ENCODE results near the gene SHISAL2B.
"Not testable (repeated sequence)": the region's sequence is repeated elsewhere in the genome, so short reads cannot be mapped to it uniquely, and the experiment has no call there.

The SHISAL2B gene

DNA sequence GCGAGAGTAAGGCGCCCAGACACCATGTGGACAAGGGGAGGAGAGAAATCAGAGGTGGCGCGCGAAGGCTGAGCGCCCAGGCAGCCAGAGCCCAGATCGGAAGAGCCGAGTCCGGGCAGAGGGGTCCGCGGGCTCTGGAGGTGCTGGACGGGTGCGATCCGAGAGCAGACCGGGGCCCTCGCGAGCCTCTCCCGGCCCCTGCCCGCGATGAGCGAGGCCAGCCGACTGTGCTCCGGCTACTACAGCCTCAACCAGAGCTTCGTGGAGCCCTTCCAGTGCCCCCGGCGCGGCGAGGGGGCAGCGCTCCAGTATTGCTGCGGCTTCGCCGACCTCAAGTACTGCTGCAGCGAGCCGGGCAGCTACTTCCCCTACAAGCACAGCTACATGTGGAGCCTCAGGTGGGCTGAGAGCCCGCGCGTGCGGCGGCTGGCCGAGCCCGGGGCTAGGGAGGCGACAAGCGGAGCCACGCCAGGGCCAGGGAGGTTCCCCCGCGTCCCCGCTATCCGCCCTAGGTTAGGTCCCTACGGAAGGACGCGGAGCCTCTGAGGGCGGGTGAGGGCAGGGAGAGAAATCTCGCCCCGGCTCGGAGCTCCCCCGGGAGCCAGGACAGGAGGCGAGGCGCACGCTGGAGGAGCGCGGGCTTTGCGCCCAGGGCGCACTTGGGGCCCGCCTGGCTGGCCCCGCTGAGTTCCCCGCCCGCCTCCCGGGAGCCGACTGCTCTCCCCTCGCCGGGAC is at the start of gene SHISAL2B:
TSS of gene SHISAL2B (plus strand) at position 87 of the 735 bp plus-strand sequence. CDS start at position 208, 121 bp downstream.
- DNase-seq = no peak

DNA sequence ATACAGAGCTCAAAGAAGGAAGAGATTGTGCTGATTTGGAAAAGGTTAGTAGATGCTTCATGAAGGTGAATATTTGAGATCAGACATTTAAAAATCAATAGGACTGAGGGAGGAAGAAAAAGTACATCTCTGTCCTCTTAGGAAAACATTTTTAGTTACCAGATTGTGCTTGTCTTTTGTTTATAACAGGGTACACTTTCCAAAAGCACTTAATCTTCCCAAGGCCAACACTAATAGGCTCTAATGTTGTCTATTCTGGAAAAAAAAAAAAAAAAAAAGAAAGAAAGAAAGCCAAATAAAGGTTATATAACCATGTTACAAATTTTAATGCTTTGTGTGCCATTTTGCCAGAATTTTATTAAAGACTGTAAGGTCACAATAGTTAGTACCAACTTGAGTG is 45.5 kb upstream of the SHISAL2B start:
- DNase-seq = no peak

DNA sequence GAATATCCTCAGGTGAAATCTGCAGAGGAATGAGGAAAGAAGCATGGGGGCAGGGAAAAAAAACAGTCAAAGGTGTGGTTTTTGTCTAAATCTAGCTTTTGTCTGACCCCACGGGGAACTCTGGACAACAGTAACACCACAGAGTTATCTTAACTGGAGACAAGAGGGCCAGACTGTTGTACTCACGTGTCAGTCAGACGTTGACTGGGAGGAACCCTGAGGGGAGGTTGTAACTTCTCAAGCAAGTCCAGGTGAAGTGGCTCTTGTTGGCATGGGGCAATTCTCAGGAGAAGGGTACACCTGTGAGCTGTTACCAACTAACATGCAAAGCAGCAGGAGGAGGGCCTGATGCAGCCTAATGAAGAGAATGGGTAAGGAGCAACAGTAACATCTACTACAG is 44.1 kb upstream of the SHISAL2B start:
- DNase-seq = no peak

- DNase-seq = no peak
Measured at GRCh38 chr5:64649512-64649911, 40.8 kb upstream of the SHISAL2B start.

GRCh38 chr5:64653766-64654560 is 36.3 kb upstream of the SHISAL2B start:
- no peak for DNase-seq

DNA sequence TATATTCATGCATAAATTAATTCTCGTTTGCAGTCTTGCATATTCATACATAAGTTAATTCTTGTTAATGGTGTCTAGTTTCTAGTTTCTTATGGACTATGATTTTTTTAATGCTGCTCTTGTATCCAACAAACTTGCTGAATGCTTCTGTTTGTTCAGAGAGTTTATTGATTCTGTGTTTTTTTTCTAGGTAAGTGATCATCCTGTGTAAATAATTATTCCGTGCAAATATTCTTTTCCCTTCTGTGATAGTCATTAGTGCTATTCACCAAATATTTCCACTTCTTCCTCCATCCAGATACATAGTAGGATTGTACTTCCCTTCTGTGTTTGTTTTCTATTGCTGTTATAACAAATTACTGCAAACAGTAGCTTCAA is 35.8 kb upstream of the SHISAL2B start:
- DNase-seq = no peak

DNA sequence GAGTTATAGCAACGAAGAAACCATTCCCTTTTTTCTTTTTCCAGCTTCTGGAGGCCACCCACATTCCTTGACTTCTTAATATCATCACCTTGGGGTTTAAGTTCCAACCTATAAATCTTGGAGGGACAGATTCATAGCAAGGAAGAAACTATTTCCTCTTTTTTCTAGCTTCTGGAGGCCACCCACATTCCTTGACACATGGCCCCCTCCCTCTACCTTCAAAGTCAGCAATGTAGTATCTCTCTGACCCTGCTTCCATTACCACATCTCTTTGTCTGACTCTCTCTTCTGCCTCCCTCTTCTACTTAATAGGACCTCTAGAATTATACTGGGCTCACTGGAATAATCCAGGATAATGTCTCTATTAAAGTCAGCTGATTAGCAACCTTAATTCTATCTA is 34.7 kb upstream of the SHISAL2B start:
- no peak for DNase-seq

DNA sequence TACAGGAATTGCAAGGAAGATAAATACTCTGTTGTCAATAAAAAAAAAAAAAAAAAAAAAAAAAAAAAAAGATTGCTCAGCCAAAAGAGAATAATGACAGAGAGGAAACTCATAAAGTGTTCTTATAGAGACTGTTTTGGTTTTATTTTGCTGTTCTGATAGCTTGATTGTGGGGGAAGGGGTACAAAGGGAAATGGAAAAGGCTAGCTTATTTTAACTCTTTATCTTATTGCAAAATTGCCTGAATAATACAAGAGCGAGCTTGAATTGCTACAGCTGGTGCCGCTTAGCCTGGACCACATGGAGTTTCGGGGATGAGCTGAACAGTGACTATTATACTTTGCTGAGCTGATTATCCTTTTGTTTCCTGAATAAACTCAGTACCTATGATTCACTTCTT is 31.0 kb upstream of the SHISAL2B start:
- DNase-seq = no peak

- DNase-seq = not testable (repeated sequence)
Measured at GRCh38 chr5:64663181-64663580, 27.1 kb upstream of the SHISAL2B start.

- DNase-seq = no peak
Measured at GRCh38 chr5:64665243-64665642, 25.1 kb upstream of the SHISAL2B start.

GRCh38 chr5:64666078-64666477 is 24.2 kb upstream of the SHISAL2B start:
- DNase-seq = no peak

DNA sequence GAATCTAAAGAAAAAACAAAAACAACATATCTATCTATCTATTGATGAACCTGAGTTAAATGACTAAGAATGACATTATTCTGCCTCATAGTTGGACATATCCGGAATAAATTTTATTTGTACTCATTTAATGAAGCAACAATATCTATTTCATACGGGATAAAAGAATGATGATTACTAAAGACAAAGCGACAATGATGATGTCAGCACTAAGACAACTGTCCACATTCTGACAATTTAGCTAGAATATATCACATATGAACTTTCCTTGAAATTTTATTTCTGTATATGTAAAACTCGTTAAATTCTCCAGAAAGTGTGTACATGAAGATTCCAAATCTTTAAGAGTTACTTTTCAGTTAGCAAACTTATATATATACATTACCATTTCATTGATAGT is 23.2 kb upstream of the SHISAL2B start:
- no peak for DNase-seq

- no peak for DNase-seq
Measured at GRCh38 chr5:64670277-64670676, 20.0 kb upstream of the SHISAL2B start.

GRCh38 chr5:64671678-64672077 is 18.6 kb upstream of the SHISAL2B start:
- no peak for DNase-seq

DNA sequence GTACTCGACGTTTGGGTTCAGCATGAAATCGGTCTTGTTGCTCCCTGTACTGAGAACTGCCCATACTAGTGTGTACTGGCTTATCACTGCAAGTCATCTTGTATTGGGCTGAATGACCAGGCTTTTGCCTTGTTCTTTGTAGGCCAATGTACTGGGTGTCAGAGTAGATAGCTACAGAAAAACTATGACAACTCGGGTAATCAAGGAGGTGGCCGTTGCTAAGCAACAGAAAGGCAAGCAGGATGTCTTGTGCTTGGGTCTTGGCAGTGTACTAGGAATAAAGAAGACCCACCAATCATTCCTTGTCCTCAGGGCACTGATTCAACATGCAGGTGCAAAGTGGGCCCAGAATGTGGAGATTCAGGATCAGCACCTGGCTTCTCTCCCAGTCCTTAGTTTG is 11.9 kb upstream of the SHISAL2B start:
- DNase-seq = no peak

DNA sequence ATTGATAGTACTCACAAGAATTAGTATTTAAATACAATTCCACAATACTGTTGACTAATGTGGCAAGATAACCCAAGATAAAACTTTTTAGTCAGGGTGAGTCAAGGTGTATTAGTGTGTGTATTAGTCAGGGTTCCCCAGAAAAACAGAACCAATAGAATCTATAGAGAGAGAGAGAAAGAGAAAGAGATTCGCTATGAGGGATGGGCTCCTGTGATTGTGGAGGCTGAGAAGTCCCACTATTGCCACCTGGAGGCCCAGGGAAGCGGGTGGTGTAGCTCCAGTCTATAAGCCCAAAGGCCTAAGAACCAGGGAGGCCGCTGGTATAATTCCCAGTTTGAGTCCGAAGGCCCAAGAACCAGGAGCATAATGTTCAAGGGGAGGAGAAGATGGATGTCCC is 10.0 kb upstream of the SHISAL2B start:
- no peak for DNase-seq

DNA sequence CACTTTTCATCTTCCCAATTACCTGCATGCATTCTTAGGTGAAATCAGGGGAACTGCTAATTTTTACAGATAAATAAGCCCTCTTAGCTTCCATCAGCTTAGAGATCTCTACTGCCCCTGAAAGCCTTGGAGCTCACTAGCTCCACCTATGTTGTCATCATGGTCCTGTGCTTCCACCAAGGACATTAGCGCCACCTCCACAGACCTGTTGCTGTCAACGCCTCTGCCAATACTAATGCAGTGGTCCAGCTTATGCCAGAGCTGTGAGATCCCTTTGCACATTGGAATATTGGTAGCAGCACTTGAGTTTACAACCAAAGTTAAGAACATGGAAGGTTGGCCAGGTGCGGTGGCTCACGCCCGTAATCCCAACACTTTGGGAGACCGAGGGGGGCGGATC is 7.7 kb upstream of the SHISAL2B start:
- DNase-seq = no peak

DNA sequence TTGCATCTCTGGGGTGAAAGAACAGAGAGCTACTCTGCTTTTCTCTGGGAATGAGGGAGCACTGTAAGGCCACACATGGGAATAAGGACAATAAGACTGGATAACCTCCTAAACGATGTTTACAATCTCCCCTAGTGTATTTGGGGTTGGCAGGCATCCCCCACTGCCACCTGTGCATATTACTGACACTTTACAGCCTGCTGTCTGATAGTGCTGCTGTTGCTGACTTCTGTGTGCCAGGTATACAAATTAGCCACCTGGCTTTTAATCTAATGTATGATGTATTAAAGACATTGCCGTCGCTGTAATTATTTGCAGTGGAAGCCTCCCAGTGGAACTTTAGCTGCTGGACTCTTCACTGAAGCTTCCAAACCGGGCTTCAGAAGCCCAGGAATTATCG is 4.4 kb upstream of the SHISAL2B start:
- DNase-seq = no peak

GRCh38 chr5:64688391-64688790 is 1.9 kb upstream of the SHISAL2B start:
- DNase-seq = no peak

GRCh38 chr5:64688965-64689364 is 1.3 kb upstream of the SHISAL2B start:
- no peak for DNase-seq

- DNase-seq = no peak
Measured at GRCh38 chr5:64690104-64690416, 243 bp upstream of the SHISAL2B start.

- no peak for DNase-seq
Measured at GRCh38 chr5:64691291-64691690, 988 bp downstream of the SHISAL2B start.

DNA sequence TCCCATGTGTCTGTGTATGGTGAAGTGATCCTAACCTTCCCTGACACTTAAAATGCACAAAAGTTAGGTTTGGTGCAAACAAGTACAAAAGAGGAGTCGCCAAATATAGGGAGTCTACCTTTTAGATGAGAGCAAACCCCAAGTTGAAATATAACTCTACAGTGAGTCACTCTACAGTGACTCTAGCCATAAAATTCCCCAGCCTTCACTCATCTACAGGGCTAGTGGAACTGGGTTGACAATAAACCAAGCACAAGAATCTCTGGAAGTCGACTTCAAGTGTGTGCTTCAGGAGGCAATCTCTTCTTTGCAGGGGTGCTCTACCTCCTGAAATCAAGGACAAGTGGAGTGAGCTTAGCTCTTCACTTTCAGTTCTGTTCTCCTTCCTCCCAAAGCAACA is 3.3 kb downstream of the SHISAL2B start:
- DNase-seq = no peak

- not testable (repeated sequence) for DNase-seq
Measured at GRCh38 chr5:64696414-64696813, 6.1 kb downstream of the SHISAL2B start.

- DNase-seq = no peak
Measured at GRCh38 chr5:64700765-64701164, 10.5 kb downstream of the SHISAL2B start.

Data from NCI-H2107 (cell line).